Large intestine (tissue), 3 donors: ENCODE results near the gene AP4E1. TPM values are rescaled to one million over a fixed set of nuclear protein-coding genes. Genes with fewer than 3 reads are reported as not detected.
"Not testable (repeated sequence)": the region's sequence is repeated elsewhere in the genome, so short reads cannot be mapped to it uniquely, and the experiment has no call there.

Source experiments
- DNase-seq, 2 donors: peaks; one replicate each; pipeline versions ENCODE4 v3.0.0 to v3.0.0-alpha.2; 2013
- H3K27ac ChIP-seq: one replicate; pipeline ENCODE4 v1.5.1; 2013; ENCODE audit warnings: low read length
- H3K27me3 ChIP-seq: 2 replicates; pipeline ENCODE4 v1.6.1; 2013; ENCODE audit warnings: low read length; ENCODE audit not compliant: control insufficient read depth, insufficient read depth
- H3K36me3 ChIP-seq: 2 replicates; pipeline ENCODE4 v1.6.1; 2013; ENCODE audit warnings: low read length; ENCODE audit not compliant: control insufficient read depth, insufficient read depth
- H3K4me1 ChIP-seq: one replicate; pipeline ENCODE4 v1.6.1; 2013; ENCODE audit warnings: low read length; ENCODE audit not compliant: control insufficient read depth, insufficient read depth
- H3K4me3 ChIP-seq: one replicate; pipeline ENCODE4 v1.5.1; 2013; ENCODE audit warnings: low read length
- H3K9me3 ChIP-seq: one replicate; pipeline ENCODE4 v1.6.1; 2013; ENCODE audit warnings: mild to moderate bottlenecking, low read depth, low read length, moderate library complexity; ENCODE audit not compliant: control insufficient read depth
- whole genome bisulfite sequencing: methylation state at CpG from one replicate; pipeline ENCODE4 v1.1.5; 2013; ENCODE audit warnings: low lambda C conversion rate; ENCODE audit not compliant: insufficient coverage; 5-methylcytosine and 5-hydroxymethylcytosine counted together
- polyA plus RNA-seq: library from polyadenylated mRNA; unstranded; fragments of 120-200 nt; gene quantifications from one replicate; pipeline ENCODE4 v1.2.1, GENCODE V29; 2013

Gene AP4E1
- polyA plus RNA-seq, 1 donor, result 8.8 TPM

- Histone ChIP-seq H3K36me3 (peaks cover 19% of the 10 kb centered on the region), H3K4me3 (no peak overlapping the region), H3K27me3 (no peaks in the 10 kb centered on the region), H3K4me1 (peaks cover 3% of the 10 kb centered on the region), H3K27ac (no peak overlapping the region), H3K9me3 (no peaks in the 10 kb centered on the region)
- WGBS, result 73% methylated on average over 2 of the region's 2 CpGs
- DNase-seq, result no peak
Observed at GRCh38 chr15:50940506-50940905, 32.0 kb downstream of the AP4E1 start.

- no peak for DNase-seq
- Histone ChIP-seq H3K36me3 (peaks cover 14% of the 10 kb centered on the region), H3K9me3 (no peaks in the 10 kb centered on the region), H3K27me3 (no peaks in the 10 kb centered on the region), H3K4me1 (peaks cover 3% of the 10 kb centered on the region), H3K27ac (no peak overlapping the region), H3K4me3 (no peak overlapping the region)
Observed at GRCh38 chr15:50943638-50944037, 35.2 kb downstream of the AP4E1 start.

GRCh38 chr15:50944672-50945071 is 36.2 kb downstream of the AP4E1 start:
- 100% methylated on average over 1 of the region's 3 CpGs for WGBS
- Histone ChIP-seq H3K27me3 (no peaks in the 10 kb centered on the region), H3K36me3 (peaks cover 14% of the 10 kb centered on the region), H3K4me1 (peaks cover 3% of the 10 kb centered on the region), H3K9me3 (no peaks in the 10 kb centered on the region), H3K4me3 (no peak overlapping the region), H3K27ac (no peak overlapping the region)
- DNase-seq, result no peak

- DNase-seq, result no peak
- Histone ChIP-seq H3K4me3 (no peak overlapping the region), H3K4me1 (no peaks in the 10 kb centered on the region), H3K9me3 (no peaks in the 10 kb centered on the region), H3K27ac (no peak overlapping the region), H3K27me3 (no peaks in the 10 kb centered on the region), H3K36me3 (peaks cover 17% of the 10 kb centered on the region)
- WGBS, result 85% methylated on average over 3 of the region's 3 CpGs
Observed at GRCh38 chr15:50945725-50946124, 37.2 kb downstream of the AP4E1 start.

GRCh38 chr15:50950745-50951144 is 42.3 kb downstream of the AP4E1 start:
- not testable (repeated sequence) for H3K4me1 ChIP-seq, DNase-seq, H3K9me3 ChIP-seq, H3K4me3 ChIP-seq, H3K27me3 ChIP-seq, H3K27ac ChIP-seq
- H3K36me3 ChIP-seq, result peaks cover 18% of the 10 kb centered on the region
- WGBS, result no CpG with 5 or more reads among the region's 3 CpGs

GRCh38 chr15:50953302-50953701 is 44.8 kb downstream of the AP4E1 start:
- no peak for DNase-seq
- Histone ChIP-seq H3K36me3 (peaks cover 40% of the 10 kb centered on the region), H3K4me1 (no peaks in the 10 kb centered on the region), H3K27me3 (no peaks in the 10 kb centered on the region), H3K27ac (no peak overlapping the region), H3K9me3 (peaks cover 7% of the 10 kb centered on the region), H3K4me3 (no peak overlapping the region)
- no CpG with 5 or more reads among the region's 2 CpGs for WGBS

GRCh38 chr15:50954837-50955236 is 46.4 kb downstream of the AP4E1 start:
- not testable (repeated sequence) for DNase-seq, H3K4me1 ChIP-seq, H3K27ac ChIP-seq, H3K4me3 ChIP-seq, H3K9me3 ChIP-seq, H3K27me3 ChIP-seq
- peaks cover 51% of the 10 kb centered on the region for H3K36me3 ChIP-seq
- no CpG with 5 or more reads among the region's 6 CpGs for WGBS

GRCh38 chr15:50959717-50960116 is 51.2 kb downstream of the AP4E1 start:
- no peak for DNase-seq
- H3K4me1 ChIP-seq, result no peaks in the 10 kb centered on the region
- peaks cover 44% of the 10 kb centered on the region for H3K36me3 ChIP-seq
- no peak overlapping the region for H3K4me3 ChIP-seq
- H3K27me3 ChIP-seq, result no peaks in the 10 kb centered on the region
- H3K9me3 ChIP-seq, result peaks cover 41% of the 10 kb centered on the region
- no peak overlapping the region for H3K27ac ChIP-seq

GRCh38 chr15:50964075-50964474 is 55.6 kb downstream of the AP4E1 start:
- no peak overlapping the region for H3K4me3 ChIP-seq
- H3K4me1 ChIP-seq, result no peaks in the 10 kb centered on the region
- peaks cover 42% of the 10 kb centered on the region for H3K9me3 ChIP-seq
- no peaks in the 10 kb centered on the region for H3K27me3 ChIP-seq
- peaks cover 22% of the 10 kb centered on the region for H3K36me3 ChIP-seq
- DNase-seq, result no peak
- H3K27ac ChIP-seq, result no peak overlapping the region

- H3K9me3 ChIP-seq, result peaks cover 43% of the 10 kb centered on the region
- 100% methylated on average over 1 of the region's 2 CpGs for WGBS
- peaks cover 27% of the 10 kb centered on the region for H3K36me3 ChIP-seq
Observed at GRCh38 chr15:50968353-50968752, 59.9 kb downstream of the AP4E1 start.

GRCh38 chr15:50970524-50970923 is 62.0 kb downstream of the AP4E1 start:
- WGBS, result 100% methylated on average over 1 of the region's 2 CpGs
- H3K36me3 ChIP-seq, result peaks cover 27% of the 10 kb centered on the region
- no peak overlapping the region for H3K27ac ChIP-seq
- no peak for DNase-seq
- H3K4me3 ChIP-seq, result no peak overlapping the region
- peaks cover 23% of the 10 kb centered on the region for H3K9me3 ChIP-seq
- H3K27me3 ChIP-seq, result no peaks in the 10 kb centered on the region
- no peaks in the 10 kb centered on the region for H3K4me1 ChIP-seq

More at GRCh38 chr15:50968353-50968752, 59.9 kb downstream of the AP4E1 start:
- H3K4me1 ChIP-seq, result no peaks in the 10 kb centered on the region
- H3K4me3 ChIP-seq, result no peak overlapping the region
- no peaks in the 10 kb centered on the region for H3K27me3 ChIP-seq
- no peak overlapping the region for H3K27ac ChIP-seq
- DNase-seq, result no peak
